Stimulated activated CD8-positive, alpha-beta memory T cell treated with anti-CD3 and anti-CD28 coated beads, Interleukin-12 subunit alpha, Interleukin-12 subunit beta, amount 100 ng/mL, for 4 hours (primary cell): Measurements from ENCODE around the gene RAB35.

Experiments used
- DNase-seq: peaks from one replicate; pipeline ENCODE4 v3.0.0-alpha.2; 2020; ENCODE audit warnings: low read depth

Gene RAB35

DNA sequence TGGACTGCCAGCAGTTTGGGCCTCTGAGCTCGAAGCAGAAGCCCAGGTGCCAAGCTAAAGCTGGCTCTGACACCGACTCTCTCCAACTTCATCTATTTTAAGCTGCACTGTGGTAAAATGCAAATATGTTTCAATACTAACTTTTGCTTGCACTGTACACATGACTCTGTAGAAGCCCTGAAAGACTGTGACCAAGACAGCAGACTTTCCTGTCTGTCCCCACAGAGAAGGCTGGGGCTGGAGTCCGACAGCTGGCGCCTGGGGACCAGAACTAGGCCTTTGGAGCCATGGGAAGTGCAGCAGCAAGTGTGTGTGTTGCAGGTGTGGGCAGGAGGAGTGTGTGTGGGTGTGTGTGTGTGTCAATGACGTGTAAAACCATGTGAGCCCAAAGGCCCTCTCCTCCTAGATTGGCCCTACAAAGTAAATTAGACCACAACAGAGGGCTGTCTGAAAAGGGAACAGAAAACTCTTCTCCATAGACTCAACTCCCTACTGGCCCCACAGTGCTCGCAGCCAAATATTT lies 16.4 kb upstream of the RAB35 start:
- no peak for DNase-seq

DNA sequence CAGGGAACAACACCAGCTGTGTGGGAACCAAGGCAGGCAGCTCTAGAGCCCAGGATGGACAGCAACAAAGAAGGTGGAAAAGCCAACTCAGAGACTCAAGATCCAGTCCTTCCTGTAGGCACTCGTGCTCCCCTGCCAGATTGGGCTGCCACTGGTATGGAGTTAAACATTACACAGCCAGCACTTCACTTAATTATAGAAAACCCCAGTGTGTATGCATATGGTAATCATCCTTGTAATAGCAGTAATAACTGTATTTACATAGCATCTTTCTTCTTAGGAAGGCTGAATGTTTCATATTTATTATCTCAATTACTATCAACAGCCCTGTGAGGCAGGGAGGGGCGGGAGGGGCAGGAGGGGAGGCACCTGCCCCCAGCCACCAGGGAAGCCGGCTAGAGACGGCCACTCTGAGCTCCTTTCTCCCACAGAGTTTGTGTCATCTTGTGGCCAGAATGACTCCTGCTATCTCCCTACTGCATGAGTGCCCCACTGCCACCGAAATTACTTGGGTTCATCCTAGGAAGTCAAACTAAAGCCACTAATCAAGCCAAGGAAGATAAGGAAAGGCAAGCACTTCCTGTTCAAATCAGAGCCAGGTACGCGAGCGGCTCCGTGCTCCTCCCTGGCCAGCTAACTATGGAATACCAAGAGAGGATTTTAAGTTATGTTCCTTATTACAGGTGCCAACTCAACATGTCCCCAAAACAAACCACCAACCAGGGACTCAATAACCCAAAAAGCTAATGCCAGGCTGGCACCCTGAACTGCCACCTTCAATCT lies 15.7 kb upstream of the RAB35 start:
- no peak for DNase-seq

DNA sequence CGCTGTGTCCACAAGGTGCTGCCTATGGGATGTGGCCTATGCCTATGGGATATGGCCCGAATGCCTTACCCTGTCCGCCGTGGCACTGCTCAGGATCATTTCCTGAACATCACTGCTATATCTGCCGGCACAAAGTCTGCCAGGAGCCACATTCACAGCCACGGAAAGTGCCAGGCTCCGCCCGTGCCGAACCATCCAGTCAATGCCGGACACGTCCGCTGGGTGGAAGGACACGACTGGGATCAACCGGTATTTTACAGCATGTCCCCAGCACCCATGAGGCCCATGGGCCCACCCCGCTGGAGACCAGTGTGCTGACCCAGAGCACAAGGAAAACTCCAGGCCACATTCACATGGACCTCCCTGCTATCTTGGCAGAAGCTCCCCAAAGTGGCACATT lies 14.6 kb upstream of the RAB35 start:
- no peak for DNase-seq

DNA sequence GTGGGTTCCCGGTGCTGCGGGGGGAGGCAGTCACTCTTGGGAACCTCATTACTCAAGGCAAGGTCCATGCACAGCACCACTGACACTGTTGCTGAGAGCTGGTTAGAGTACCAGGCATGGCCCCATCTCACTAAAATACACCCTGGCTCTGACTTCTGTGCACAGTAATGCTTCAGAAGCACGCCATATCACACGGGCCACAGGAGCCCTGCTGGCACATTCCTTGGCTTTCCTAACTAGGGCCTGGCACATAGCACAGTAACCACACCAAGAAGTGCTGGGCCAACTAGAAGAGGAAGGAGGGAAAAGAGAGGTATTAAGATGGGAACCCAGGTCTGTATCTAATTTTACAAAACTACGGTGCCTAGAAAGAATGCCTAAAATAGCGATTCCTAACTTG lies 13.5 kb upstream of the RAB35 start:
- no peak for DNase-seq

DNA sequence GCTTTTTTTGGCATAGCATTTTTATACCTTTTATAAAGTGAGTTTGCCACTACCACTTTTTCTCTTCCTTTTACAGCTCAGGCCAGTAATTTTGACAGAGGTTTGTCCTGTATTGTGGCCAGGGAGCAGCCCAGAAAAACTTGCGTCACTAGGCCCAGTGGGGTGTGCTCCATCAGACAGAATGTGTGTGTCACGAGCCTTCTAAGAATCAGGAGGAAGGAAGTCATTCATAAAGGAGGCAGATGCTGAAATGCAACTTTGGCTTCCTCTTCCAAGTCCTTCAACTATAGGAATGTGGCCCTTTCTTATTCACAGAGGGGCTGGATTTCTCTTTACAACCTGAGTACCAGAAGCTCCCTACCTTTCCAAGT lies 10.1 kb upstream of the RAB35 start:
- no peak for DNase-seq

DNA sequence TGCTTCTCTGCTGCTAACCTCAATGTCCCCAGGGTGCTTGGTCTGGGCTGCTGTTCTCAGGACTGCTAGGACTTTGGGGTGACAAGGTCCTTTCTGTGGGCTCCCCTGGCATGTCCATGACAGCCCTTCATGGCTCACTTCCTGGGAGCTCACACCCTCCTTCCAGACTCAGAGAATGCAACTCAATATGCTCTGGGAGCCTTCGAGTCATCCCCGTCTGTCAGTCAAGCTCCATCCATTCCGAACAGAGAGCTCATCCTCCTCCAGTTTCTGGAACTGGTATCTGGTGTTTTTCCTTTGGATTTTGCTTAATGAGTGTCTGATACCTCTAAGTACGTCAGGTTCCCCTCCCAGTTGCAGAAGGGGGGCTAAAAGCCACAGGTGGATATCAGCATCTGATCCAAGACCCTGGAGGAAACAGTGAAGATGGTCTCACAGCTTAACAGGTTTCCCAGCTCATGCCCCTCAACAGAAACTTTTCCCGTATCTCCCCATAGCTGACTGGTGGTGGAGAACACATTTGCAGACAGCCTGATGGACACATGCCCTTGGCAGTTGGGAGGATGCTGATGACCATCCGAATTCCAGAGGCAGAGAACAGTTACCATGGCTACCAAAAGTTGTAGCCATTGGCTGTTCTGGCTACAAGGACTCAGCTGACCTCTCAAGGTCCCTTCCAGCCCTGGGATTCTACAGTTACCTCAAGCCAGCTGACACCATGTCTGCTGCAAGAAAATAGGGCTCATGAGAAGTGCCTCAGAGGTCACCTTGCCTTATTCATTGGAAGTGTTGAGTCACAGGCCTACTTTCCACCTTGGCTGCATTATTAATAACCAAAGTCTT lies 9.5 kb upstream of the RAB35 start:
- DNase-seq, result no peak

DNA sequence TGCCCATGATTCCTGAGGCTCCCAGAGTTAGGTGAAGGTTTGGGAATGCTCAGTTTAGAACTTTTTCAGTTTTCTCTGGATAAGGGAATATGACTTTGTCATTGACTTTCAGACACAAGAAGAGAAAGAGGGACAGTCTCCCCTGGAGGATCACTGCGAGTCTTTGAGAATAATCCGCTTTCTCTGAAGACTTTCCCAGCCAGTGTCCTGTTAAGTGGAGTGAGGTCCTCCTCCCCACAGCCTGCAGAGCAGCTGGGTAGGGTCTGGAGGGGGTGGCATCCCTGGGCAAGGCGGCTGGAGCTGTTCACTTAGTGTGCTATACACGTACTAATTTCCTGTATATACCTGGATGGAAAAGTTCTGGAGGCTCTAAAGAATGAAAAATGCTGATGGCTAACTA lies 8.5 kb upstream of the RAB35 start:
- DNase-seq, result no peak

DNA sequence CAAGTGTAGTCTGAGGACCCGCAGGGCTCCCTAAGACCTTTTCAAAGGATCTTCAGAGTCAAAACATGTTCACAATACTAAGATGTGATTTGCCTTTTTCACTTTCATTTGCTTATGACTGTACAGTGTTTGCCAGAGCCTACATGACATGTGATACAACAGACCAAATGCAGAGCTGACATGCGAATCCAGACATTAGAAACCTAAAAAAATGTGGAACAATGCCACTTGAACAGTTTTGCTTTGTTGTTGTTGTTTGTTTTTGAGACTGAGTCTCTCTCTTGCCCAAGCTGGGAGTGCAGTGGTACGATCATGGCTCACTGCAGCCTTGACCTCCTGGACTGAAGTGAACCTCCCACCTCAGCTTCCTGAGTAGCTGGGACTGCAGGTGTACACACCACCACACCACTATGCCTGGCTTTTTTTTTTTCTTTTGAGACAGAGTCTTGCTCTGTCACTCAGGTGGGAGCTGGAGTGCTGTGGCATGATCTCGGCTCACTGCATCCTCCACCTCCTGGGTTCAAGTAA lies 5.3 kb upstream of the RAB35 start:
- no peak for DNase-seq

DNA sequence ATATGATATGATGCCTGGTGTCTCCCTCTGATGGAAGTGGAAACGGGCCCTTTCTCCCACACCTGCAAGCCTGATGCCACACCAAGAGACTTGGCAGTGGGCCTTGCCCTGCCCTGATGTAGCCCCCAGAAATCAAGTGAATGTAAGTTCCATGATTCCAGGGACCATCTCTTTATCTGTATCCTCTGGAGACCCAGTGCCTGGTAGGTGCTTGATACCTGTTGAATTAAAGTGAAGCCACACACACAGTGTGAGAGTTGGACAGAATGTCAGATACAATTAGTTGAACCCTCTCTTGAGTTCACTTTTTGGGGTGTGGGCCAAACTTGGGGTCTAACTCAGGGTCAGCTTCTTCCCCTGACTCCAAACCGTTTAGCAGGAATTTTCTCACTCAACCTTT lies 4.8 kb upstream of the RAB35 start:
- DNase-seq, result no peak

DNA sequence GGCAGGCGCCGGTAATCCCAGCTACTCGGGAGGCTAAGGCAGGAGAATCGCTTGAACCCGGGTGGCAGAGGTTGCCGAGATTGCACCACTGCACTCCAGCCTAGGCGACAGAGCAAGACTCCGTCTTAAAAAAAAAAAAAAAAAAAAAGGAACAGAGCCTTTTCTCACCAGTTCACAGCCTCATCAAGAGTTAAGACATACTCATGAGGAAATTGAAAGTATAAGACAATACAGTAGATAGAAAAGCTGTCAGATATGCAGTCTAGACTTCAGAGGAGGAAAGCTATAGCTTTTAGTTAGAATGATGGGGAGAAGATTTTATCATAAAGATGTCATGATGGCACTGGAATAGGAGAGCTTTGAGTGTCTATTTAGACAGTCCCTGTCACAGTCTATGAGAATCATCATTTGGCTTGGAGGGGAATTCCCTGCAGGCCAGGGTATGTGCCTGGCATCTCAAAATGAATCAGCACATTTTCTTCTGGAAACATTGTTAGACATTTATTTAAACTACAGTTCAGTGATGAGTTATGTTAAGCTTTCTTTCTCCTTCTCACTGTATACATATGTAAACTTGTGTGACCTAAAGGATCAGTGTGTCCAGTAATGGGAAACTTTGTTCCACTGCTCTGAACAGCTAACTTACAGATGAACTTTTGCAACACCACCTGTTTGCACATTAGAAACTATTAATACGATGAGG lies 2.9 kb upstream of the RAB35 start:
- no peak for DNase-seq

DNA sequence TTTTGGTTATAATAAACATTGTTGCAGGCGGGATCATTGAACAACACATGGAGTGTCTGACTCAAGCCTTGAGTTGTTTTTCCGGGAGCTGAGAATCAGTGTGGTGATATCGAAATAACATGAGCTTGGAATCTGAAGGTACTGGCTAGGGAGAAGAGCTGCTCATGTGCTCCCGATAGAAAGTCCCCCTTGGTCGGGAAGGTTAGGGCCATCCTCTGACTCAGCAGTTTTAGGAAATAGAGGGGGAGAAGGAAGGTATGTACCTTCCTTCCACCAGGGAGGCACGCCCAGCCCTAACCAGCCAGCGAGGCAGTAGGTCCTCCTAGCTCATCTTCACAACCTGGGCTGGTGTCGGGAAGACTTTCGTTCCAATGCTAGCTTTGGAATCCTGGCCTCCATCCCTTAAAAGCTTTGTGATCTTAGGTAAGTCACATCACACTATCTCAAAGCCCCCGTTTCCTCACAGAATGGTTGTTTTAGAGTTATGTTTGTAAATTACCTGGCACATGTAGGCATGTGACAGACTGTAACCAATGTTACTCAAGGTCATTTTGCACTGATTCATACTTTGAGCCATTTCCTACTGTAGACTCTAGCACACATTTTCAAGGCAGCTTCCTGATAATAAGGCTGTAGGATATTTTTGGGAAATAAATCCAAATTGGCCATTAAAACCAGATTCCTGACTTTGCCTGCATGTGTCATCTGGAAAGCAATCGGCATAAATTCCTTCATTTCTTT lies 1.9 kb upstream of the RAB35 start:
- DNase-seq, result no peak

DNA sequence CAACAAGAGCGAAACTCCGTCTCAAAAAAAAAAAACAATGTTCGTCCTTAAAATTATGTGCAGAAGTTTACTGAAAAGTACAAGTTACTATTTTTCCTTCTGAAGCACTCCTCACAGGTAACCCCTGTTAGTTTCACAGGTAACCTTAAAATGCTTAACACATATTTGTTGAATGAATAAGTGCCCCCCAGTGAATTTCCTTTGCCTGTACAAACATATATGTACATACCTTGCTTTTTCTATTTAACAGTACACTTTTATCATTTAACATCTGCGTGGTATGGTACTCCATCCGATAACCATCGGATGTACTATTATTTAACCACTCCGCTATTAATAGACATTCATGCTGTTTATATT lies 1.4 kb upstream of the RAB35 start:
- DNase-seq, result no peak

DNA sequence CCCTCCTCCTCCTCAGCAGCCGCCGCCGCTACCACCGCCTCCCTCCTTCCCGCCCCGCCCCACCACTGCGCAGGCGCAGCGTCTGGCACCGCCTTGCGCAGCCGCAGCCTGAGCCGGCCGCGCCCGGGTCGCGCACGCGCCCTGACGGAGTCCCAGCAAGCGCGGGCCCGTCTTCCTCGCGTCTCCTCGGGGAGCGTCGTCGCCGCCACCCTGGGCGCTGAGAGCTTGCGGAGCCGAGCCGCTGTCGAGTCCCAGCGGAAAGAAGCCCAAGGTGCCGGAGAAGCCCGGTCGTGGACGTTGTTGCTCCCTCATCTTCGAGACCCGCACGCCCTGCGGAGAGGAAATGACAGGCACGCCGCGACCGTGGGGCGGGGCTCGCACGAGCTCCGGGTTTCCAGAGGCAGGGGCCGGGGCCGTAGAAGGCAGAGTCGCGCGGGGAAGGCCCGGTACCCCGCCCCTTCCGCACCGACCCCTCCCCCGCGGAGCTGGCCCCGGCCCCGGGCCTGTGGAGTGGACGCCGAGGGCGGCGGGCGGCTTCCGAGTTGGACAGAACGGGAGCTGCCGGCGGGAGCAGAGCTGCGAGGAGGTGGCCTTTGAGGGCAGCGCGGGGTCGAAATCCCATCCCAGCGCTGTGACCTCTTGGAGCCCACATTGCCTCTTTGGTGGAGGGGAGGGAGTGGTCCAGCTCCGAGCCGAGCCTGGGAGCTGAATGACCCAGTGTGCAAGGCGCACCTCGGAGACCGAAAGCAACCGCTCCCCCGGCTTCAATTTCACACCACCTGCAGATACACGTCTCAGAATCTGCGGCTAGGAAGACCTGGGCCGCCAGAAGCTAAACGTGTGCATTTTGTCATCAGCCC lies 469 bp upstream of the RAB35 start:
- peak; percentile 97 for DNase-seq

DNA sequence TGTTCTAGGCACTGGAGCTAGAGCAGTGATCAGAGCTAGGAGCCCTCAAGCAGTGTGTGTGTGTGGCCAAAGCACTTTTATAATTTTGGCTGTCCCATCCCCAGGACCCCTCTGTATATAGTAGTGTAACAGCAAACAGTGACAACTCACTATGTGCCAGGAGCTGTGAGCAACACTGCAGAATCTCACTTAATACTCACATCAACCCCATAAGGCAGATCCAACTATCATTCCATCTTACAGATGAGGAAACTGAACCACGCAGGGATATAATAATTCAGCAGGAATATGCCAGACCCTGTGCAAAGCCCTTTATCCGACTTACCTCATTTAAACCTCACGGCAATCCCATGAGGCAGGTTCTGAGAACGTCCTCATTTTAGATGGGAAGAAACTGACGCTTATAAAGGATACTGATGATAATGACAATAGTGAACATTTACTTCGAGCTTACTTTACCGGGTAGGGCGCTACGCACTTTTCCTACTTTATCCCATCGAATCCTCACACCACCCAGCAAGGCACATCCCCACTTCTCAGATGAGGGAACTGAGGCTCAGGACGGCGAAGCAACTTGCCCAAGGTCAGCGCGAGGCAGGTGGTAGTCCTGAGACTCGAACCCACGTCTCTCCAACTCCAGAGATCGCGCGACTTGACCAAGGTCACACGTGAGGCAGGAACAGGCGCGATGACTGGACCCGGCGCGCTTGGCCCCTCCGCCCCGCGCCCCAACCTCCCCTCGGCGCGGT lies 687 bp downstream of the RAB35 start:
- DNase-seq, result no peak

DNA sequence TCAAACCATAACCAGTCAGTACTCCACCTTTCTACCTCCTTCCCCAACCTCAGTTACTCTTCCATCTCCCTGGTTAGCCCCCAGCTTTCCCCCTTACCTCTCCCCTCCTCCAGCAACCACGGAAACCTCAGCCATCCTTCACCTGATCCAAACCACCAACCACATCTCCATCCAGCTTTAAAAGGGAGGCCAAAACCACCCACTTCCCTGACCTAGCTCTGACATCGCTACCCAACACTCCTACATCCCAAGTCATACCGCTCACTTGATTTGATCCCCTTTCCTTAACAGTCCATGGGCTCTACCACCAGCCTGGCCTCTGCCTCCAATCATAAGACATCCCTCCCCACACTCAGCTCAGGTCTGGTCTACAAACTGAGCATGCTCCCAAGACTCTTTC lies 1.5 kb downstream of the RAB35 start:
- no peak for DNase-seq

DNA sequence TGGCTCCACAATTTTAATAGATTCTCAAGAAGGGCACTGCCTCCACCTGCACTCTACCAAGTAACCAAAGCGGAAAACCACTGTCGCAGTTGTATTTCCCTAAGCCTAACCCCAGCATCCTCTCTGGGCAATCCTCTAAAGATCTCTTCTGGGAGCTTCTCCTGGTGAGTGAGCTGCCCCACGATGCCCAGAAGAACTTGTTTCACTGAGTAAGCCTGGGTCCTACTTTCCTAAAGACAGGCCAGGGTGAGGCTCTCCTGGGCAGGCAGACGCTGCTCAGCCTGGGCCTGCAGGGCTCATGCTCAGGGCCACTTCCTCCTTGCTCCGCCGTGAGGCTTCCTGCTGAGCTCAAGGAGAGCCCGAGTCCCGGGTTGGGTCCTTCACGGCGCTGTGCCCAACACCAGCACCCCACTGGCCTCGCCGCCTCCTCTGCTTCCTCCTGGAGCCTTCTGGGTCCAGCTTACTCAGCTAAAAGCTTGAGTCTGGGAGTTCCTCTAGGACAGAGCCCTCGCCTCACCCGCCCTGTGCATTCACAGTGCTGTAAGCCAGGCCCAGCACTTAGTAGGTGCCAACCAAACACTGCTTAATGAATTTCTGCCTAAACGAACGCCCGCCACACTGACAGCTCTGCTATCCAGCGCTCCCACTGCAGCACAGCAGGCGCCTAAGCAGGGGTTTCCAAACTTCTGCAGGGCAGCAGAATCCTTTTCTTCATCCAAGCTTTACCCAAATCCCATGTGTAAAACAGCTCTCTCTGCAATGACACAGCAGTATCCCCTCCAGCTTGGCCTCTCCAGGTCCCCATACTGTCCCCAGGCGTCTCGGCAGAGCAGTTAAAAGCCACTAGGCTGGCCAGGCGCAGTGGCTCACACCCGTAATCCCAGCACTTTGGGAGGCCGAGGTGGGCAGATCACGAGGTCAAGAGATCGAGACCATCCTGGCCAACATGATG lies 5.7 kb downstream of the RAB35 start:
- peak; percentile 27 for DNase-seq

DNA sequence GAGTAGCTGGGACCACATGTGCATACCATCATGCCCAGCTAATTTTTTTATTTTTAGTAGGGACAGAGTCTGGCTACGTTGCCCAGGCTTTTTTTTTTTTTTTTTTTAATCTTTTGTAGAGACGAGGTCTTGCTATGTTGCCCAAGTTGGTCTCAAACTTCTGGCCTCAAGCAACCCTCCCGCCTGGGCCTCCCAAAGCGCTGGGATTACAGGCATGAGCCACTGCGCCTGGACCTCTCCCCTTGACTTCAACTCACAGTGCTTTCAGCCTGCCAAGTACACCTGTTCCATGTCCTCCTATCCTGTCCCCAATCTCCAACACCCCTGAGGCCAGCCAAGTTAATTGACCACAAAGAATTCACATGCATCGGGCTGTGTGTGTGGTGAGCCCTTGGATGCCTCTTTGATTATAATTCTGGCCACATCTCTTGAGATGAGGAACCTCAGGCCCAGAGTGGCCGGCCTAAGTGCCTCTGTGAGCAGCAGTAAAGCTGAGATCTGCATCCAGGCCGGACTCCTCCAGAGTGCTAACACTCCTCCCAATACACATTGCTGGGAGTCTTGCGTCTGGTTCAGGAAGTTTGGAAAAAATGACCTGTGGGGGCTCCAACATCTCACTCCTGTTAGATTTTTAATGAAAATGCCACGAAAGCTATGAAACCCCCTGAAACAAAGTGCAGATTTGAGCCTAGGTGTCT lies 6.8 kb downstream of the RAB35 start:
- DNase-seq, result no peak

DNA sequence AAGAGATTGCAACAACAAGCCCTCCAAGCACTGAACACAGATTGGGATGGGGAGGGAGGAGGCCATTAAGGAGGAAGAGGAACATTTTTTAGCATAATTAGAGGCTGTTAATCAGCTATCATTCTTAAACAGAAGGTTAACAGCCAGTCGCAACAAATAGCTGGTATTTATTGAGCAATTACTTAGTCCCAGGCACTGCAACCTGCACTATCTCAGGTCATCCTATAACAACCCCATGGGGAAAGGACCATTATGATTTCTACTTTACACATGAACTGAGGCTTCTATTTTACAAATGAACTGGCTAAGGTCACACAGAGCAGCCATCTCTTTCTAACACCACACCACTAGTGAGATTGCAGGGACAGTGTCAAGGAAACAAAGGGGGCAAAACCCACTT lies 10.4 kb downstream of the RAB35 start:
- no peak for DNase-seq
